ENCODE measurements around the gene NRL. TPM values are rescaled to one million over a fixed set of nuclear protein-coding genes. Genes with fewer than 3 reads are reported as not detected.

The NRL gene
- total and polyA plus RNA-seq, 12 donors, result 2.2 to 20.2 (median 4.5) TPM

DNA sequence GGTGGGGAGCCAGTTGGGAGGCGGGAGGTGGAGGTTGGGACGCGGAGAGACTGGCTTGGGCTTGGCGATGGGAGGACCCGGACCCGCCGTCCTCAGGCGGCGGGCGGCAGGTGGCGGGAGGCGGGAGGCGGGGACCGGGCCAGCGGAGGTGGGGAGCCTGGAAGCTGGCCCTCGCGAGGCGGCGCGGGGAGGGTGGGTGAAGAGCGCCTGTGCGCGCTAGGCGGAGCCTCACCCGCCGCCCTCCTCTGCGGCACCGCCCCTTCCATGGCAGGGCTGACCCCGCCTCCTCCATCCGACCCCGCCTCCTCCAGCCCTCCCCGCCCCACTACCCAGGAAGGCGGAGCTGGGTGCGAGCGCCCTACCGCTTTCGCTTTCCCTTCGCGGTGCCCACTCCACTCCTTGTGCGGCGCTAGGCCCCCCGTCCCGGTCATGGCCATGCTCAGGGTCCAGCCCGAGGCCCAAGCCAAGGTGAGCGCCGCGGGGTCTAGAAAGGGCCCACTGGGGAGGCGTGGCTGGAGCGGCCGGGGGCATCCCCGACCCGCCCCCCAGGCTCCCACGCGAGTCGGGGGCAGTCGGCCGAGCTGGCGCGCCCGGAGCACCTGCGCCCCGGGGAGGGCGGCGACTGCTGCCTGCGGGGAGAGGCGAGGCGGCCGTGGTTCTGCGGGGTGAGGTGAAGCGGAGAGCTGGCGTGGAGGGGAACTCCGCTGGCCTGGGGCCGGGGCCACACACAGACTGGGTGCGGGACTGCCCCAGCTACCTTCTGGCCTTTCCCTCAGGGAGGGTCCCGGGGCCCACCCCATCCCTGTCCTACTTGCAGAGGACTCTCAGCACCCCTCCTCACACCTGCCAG lies 21.3 kb upstream of the NRL start, which contains the start of gene PSME1:
TSS of gene PSME1 (plus strand) at position 361 of the 850 bp plus-strand sequence. CDS start at position 430, 69 bp downstream.
- H3K36me3 ChIP-seq (replicated peaks in 1 of 2), result peaks cover 0 to 25% of the 10 kb centered on the region in 2 donors

DNA sequence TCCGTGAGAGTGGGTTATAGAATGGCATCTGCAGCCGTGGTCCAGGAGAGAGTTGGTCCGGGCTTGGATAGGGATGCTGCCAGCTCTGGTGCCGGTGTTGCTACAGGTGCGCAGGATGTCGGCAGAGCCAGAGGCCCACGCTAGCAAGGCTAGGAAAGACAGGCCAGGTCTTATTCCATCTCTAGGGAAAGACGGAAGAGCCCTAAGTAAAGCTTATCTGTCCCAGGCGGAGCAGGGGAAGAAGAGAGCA lies 20.8 kb upstream of the NRL start:
- Histone ChIP-seq H3K27me3 (no peaks in the 10 kb centered on the region), H3K4me1 (replicated peaks in 1 of 2) (peaks cover 35 to 66% of the 10 kb centered on the region in 2 donors), H3K9me3 (replicated peaks in 1 of 3) (no peaks in the 10 kb centered on the region), H3K27ac (peak overlapping the region in 4 of 5 donors; percentile 73 to 96 (median 89)), H3K4me3 (peak overlapping the region in 2 of 4 donors; percentile 62 to 92), H3K36me3 (replicated peaks in 1 of 2) (peaks cover 0 to 25% of the 10 kb centered on the region in 2 donors)
- intact Hi-C loops (cut with DNase I), result no loop called here
- 3 to 10% (median 5%) methylated on average over 9 of the region's 9 CpGs for WGBS, 4 donors
- no peak for DNase-seq
- TF ChIP-seq, protein P1, sequence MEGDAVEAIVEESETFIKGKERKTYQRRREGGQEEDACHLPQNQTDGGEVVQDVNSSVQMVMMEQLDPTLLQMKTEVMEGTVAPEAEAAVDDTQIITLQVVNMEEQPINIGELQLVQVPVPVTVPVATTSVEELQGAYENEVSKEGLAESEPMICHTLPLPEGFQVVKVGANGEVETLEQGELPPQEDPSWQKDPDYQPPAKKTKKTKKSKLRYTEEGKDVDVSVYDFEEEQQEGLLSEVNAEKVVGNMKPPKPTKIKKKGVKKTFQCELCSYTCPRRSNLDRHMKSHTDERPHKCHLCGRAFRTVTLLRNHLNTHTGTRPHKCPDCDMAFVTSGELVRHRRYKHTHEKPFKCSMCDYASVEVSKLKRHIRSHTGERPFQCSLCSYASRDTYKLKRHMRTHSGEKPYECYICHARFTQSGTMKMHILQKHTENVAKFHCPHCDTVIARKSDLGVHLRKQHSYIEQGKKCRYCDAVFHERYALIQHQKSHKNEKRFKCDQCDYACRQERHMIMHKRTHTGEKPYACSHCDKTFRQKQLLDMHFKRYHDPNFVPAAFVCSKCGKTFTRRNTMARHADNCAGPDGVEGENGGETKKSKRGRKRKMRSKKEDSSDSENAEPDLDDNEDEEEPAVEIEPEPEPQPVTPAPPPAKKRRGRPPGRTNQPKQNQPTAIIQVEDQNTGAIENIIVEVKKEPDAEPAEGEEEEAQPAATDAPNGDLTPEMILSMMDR (IDR thresholded peaks at IDR 0.05), result no peak
- TF ChIP-seq POLR2A (IDR thresholded peaks at IDR 0.05), result no peak

More for the DNA sequence above, 21.3 kb upstream of the NRL start, which contains the start of gene PSME1:
- intact Hi-C loops (cut with DNase I), result no loop called here
- TF ChIP-seq, protein P1 (IDR thresholded peaks at IDR 0.05), result no peak
- TF ChIP-seq POLR2A (IDR thresholded peaks at IDR 0.05), result peak in 1 of 2 donors; percentile 59
- Histone ChIP-seq H3K9me3 (replicated peaks in 1 of 3) (no peaks in the 10 kb centered on the region), H3K27me3 (no peaks in the 10 kb centered on the region), H3K4me3 (peak within 1 kb of the TSS; percentile 54 to 95 (median 77)), H3K4me1 (replicated peaks in 1 of 2) (peaks cover 34 to 60% of the 10 kb centered on the region in 2 donors), H3K27ac (peak within 1 kb of the TSS; percentile 80 to 96 (median 85))
- DNase-seq, result peak; percentile 93 to 96 (median 95)
- WGBS, 4 donors, result 0 to 2% (median 0%) methylated on average over 9 to 75 of the region's 75 CpGs

DNA sequence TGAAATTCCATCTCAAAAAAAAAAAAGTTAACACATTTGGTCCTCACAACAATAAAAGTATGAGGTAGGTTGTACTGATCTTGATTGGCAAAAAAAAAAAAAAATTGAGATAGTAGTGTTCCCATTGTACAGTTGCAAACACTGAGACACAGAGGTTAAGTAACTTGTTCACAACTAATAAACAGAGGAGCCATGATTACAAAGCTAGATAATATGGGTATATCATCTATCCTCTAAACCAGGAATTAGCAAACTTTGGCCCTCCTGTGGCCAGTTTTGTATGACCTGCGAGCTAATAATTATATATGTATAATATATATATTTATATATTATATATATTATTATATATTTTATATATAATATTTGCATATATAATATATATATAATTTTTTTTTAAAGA lies 19.0 kb upstream of the NRL start:
- H3K9me3 ChIP-seq (replicated peaks in 1 of 3), result no peaks in the 10 kb centered on the region
- H3K27me3 ChIP-seq, result no peaks in the 10 kb centered on the region
- TF ChIP-seq, protein P1 (IDR thresholded peaks at IDR 0.05), result no peak
- no peak for TF ChIP-seq POLR2A (IDR thresholded peaks at IDR 0.05)
- intact Hi-C loops (cut with DNase I), result no loop called here
- peaks cover 27 to 51% of the 10 kb centered on the region in 2 donors for H3K4me1 ChIP-seq (replicated peaks in 1 of 2)
- no peak for DNase-seq
- H3K27ac ChIP-seq, result no peak overlapping the region
- peaks cover 0 to 15% of the 10 kb centered on the region in 2 donors for H3K36me3 ChIP-seq (replicated peaks in 1 of 2)
- 88 to 93% (median 92%) methylated on average over 1 of the region's 1 CpG for WGBS, 4 donors
- no peak overlapping the region for H3K4me3 ChIP-seq

DNA sequence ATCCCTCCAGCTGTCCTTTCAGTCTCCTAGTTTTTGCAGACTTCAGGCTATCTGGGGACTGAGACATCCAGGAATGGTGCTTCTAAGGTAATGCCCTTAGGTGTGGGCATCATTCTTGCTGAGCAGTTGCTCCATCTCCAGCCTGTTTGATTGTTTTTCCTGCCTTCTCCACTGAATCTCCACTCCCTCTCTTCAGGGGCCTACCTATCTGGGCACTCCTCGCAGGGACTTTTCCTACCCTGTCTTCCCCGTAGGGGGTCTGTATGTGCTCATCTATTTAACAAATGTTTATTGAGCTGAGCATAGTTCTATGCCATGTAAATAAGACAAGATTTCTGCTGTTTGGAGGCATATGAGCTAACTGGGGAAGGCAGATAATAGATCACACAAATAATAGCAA lies 18.2 kb upstream of the NRL start:
- intact Hi-C loops (cut with DNase I), result no loop called here
- WGBS, 4 donors, result 93 to 99% (median 94%) methylated on average over 2 of the region's 2 CpGs
- Histone ChIP-seq H3K27ac (no peak overlapping the region), H3K27me3 (no peaks in the 10 kb centered on the region), H3K9me3 (replicated peaks in 1 of 3) (no peaks in the 10 kb centered on the region), H3K4me1 (replicated peaks in 1 of 2) (peaks cover 27 to 46% of the 10 kb centered on the region in 2 donors), H3K4me3 (no peak overlapping the region), H3K36me3 (replicated peaks in 1 of 2) (peaks cover 0 to 8% of the 10 kb centered on the region in 2 donors)
- DNase-seq, result no peak
- TF ChIP-seq, protein P1 (IDR thresholded peaks at IDR 0.05), result no peak
- no peak for TF ChIP-seq POLR2A (IDR thresholded peaks at IDR 0.05)
